Measurements from ENCODE around the gene KIRREL3. TPM values are rescaled to one million over a fixed set of nuclear protein-coding genes. Genes with fewer than 3 reads are reported as not detected.

Gene KIRREL3
- polyA plus RNA-seq, 1 donor (not counting 4 experiments of a cell fraction or from before 2014, with no cell fraction given) = 0.04 TPM

- Histone ChIP-seq H3K9me1 (ENCODE audit: control insufficient read depth, extremely low read depth, insufficient read depth, low read length) (no peaks in the 10 kb centered on the region), H3K9me3 (ENCODE audit: control insufficient read depth, low read depth, low read length) (no peaks in the 10 kb centered on the region), H3K4me1 (ENCODE audit: control insufficient read depth, extremely low read depth, insufficient read depth, low read length) (peaks cover 7% of the 10 kb centered on the region), H3K9ac (ENCODE audit: control insufficient read depth, extremely low read depth, insufficient read depth, low read length) (no peak overlapping the region), H2AFZ (ENCODE audit: control insufficient read depth, low read length) (no peak overlapping the region), H3K27ac (ENCODE audit: control insufficient read depth, insufficient read depth, low read length) (no peak overlapping the region), H3K4me2 (ENCODE audit: control insufficient read depth, extremely low read depth, insufficient read depth, low read depth, low read length) (no peak overlapping the region), H3K27me3 (ENCODE audit: control insufficient read depth, extremely low read depth, insufficient read depth, low read length) (no peaks in the 10 kb centered on the region), H3K36me3 (ENCODE audit: control insufficient read depth in 2 of 2, extremely low read depth in 1 of 2, insufficient read depth in 2 of 2, low read length in 2 of 2) (no peaks in the 10 kb centered on the region), H4K20me1 (ENCODE audit: control insufficient read depth, extremely low read depth, insufficient read depth, low read length) (no peaks in the 10 kb centered on the region), H3K4me3 (ENCODE audit: control insufficient read depth in 2 of 3, extremely low read depth in 1 of 3, insufficient read depth in 2 of 3, low read depth in 1 of 3, low read length in 3 of 3) (no peak overlapping the region), H3K79me2 (ENCODE audit: control insufficient read depth, insufficient read depth, low read length) (no peaks in the 10 kb centered on the region)
- dilution Hi-C loops (cut with MboI; ENCODE audit: extremely low pct_ligation_motif_present, low sequenced_read_pairs) = no loop called here
- no peak for DNase-seq (ENCODE audit: low read depth, low spot score)
- TF ChIP-seq CTCF (optimal IDR thresholded peaks at IDR 0.05 in 1 of 3, IDR thresholded peaks at IDR 0.05 in 1 of 3, conservative IDR thresholded peaks at IDR 0.05 in 1 of 3; ENCODE audit: extremely low read depth in 1 of 3, insufficient read depth in 2 of 3, low read length in 3 of 3) (no peak), EZH2 (IDR thresholded peaks at IDR 0.05; ENCODE audit: low read length) (no peak)
- FAIRE-seq = no peak
Observed at GRCh38 chr11:126640186-126640585, 360.4 kb downstream of the KIRREL3 start.

- Histone ChIP-seq H3K27me3 (ENCODE audit: control insufficient read depth, extremely low read depth, insufficient read depth, low read length) (no peaks in the 10 kb centered on the region), H3K79me2 (ENCODE audit: control insufficient read depth, insufficient read depth, low read length) (no peaks in the 10 kb centered on the region), H4K20me1 (ENCODE audit: control insufficient read depth, extremely low read depth, insufficient read depth, low read length) (no peaks in the 10 kb centered on the region), H3K4me2 (ENCODE audit: control insufficient read depth, extremely low read depth, insufficient read depth, low read depth, low read length) (no peak overlapping the region), H3K4me1 (ENCODE audit: control insufficient read depth, extremely low read depth, insufficient read depth, low read length) (peaks cover 7% of the 10 kb centered on the region), H3K9me3 (ENCODE audit: control insufficient read depth, low read depth, low read length) (no peaks in the 10 kb centered on the region), H3K9me1 (ENCODE audit: control insufficient read depth, extremely low read depth, insufficient read depth, low read length) (no peaks in the 10 kb centered on the region), H3K36me3 (ENCODE audit: control insufficient read depth in 2 of 2, extremely low read depth in 1 of 2, insufficient read depth in 2 of 2, low read length in 2 of 2) (no peaks in the 10 kb centered on the region), H2AFZ (ENCODE audit: control insufficient read depth, low read length) (no peak overlapping the region), H3K27ac (ENCODE audit: control insufficient read depth, insufficient read depth, low read length) (no peak overlapping the region), H3K9ac (ENCODE audit: control insufficient read depth, extremely low read depth, insufficient read depth, low read length) (no peak overlapping the region), H3K4me3 (ENCODE audit: control insufficient read depth in 2 of 3, extremely low read depth in 1 of 3, insufficient read depth in 2 of 3, low read depth in 1 of 3, low read length in 3 of 3) (no peak overlapping the region)
- no peak for DNase-seq (ENCODE audit: low read depth, low spot score)
- no peak for FAIRE-seq
- dilution Hi-C loops (cut with MboI; ENCODE audit: extremely low pct_ligation_motif_present, low sequenced_read_pairs) = no loop called here
- no peak for TF ChIP-seq EZH2 (IDR thresholded peaks at IDR 0.05; ENCODE audit: low read length)
- TF ChIP-seq CTCF (optimal IDR thresholded peaks at IDR 0.05 in 1 of 3, IDR thresholded peaks at IDR 0.05 in 1 of 3, conservative IDR thresholded peaks at IDR 0.05 in 1 of 3; ENCODE audit: extremely low read depth in 1 of 3, insufficient read depth in 2 of 3, low read length in 3 of 3) = no peak
Observed at GRCh38 chr11:126639692-126640091, 360.9 kb downstream of the KIRREL3 start.
